H1 (cell line): Measurements from ENCODE around the gene ZMIZ1. TPM values are rescaled to one million over a fixed set of nuclear protein-coding genes. Genes with fewer than 3 reads are reported as not detected.

ENCODE experiments used
- CTCF ChIA-PET: fragments of 300-600 bp; sonication (Branson Sonifier 250); formaldehyde crosslinking; loops from one replicate; lab custom pipeline; 2021; ENCODE audit not compliant: partially characterized antibody; lab: Charles Lee
- POLR2A ChIA-PET: fragments of 300-600 bp; sonication (Branson Sonifier 250); formaldehyde crosslinking; loops from one replicate; lab custom pipeline; 2021; ENCODE audit warnings: inconsistent platforms; ENCODE audit not compliant: partially characterized antibody; lab: Charles Lee
- DNase-seq, 2 experiments: peaks; one replicate each; pipeline versions ENCODE4 v3.0.0 to v3.0.0-alpha.2; 2010 to 2022; ENCODE audit warnings: low spot score in 2 of 2, low read depth in 1 of 2, mixed read lengths in 1 of 2
- FAIRE-seq: peaks from 2 replicates; lab custom pipeline; 2011; peaks lifted over from hg19 to GRCh38; lab: Jason Lieb, UNC
- H2AFZ ChIP-seq: 2 replicates; pipeline ENCODE4 v1.8.1; 2012; ENCODE audit warnings: low read length, inconsistent platforms
- H2AK5ac ChIP-seq: 2 replicates; pipeline ENCODE4 v1.6.1; 2013; ENCODE audit warnings: low read depth, low read length
- H2BK120ac ChIP-seq: replicated peaks from 2 replicates; pipeline ENCODE3; 2013; ENCODE audit warnings: low read depth, low read length, inconsistent platforms
- H2BK12ac ChIP-seq: 2 replicates; pipeline ENCODE4 v1.6.1; 2013; ENCODE audit warnings: low read depth, low read length
- H2BK15ac ChIP-seq: 2 replicates; pipeline ENCODE4 v1.6.1; 2013; ENCODE audit warnings: low read length
- H2BK20ac ChIP-seq: 2 replicates; pipeline ENCODE4 v1.6.1; 2013; ENCODE audit warnings: low read length
- H2BK5ac ChIP-seq: 2 replicates; pipeline ENCODE4 v1.6.1; 2013; ENCODE audit warnings: low read depth, low read length
- H3K14ac ChIP-seq: 2 replicates; pipeline ENCODE4 v1.6.1; 2013; ENCODE audit warnings: inconsistent platforms; ENCODE audit not compliant: insufficient read length
- H3K18ac ChIP-seq: 2 replicates; pipeline ENCODE4 v1.6.1; 2013; ENCODE audit warnings: low read length; ENCODE audit errors: extremely low read depth
- H3K23ac ChIP-seq: 2 replicates; pipeline ENCODE4 v1.6.1; 2013; ENCODE audit warnings: inconsistent platforms; ENCODE audit not compliant: insufficient read length
- H3K23me2 ChIP-seq: 2 replicates; pipeline ENCODE4 v1.6.1; 2013; ENCODE audit warnings: low read depth, low read length
- H3K27ac ChIP-seq: 2 replicates; pipeline ENCODE4 v1.6.1; 2011; ENCODE audit warnings: low read depth, low read length, inconsistent platforms
- H3K27me3 ChIP-seq, 4 experiments: replicated peaks in 1 of 4; 1 replicate in 1 of 4; 2 replicates in 3 of 4; pipeline versions ENCODE4 v1.6.1 to v1.8.1; 2011 to 2013; ENCODE audit warnings: low read length in 3 of 4, mild to moderate bottlenecking in 3 of 4, inconsistent platforms in 2 of 4, mixed read lengths in 2 of 4, moderate library complexity in 1 of 4; ENCODE audit not compliant: control insufficient read depth in 3 of 4, insufficient read depth in 3 of 4; ENCODE audit errors: extremely low read depth in 1 of 4
- H3K36me3 ChIP-seq, 4 experiments: 2 replicates each; pipeline versions ENCODE4 v1.6.1 to v1.8.1; 2011 to 2013; ENCODE audit warnings: mild to moderate bottlenecking in 4 of 4, low read length in 3 of 4, moderate library complexity in 2 of 4, control low read depth in 1 of 4, inconsistent platforms in 1 of 4; ENCODE audit not compliant: insufficient read depth in 4 of 4, control insufficient read depth in 2 of 4
- H3K4ac ChIP-seq: replicated peaks from 2 replicates; pipeline ENCODE3; 2013; ENCODE audit warnings: low read length, low read depth, mixed read lengths, inconsistent platforms; ENCODE audit not compliant: insufficient read length
- H3K4me1 ChIP-seq, 4 experiments: replicated peaks in 1 of 4; 1 replicate in 1 of 4; 2 replicates in 3 of 4; pipeline versions ENCODE4 v1.6.1 to v1.8.1; 2011 to 2013; ENCODE audit warnings: low read length in 3 of 4, inconsistent platforms in 2 of 4, mixed read lengths in 1 of 4; ENCODE audit not compliant: insufficient read depth in 4 of 4, control insufficient read depth in 3 of 4
- H3K4me2 ChIP-seq, 2 experiments: 2 replicates each; pipeline versions ENCODE4 v1.6.1 to v1.8.1; 2011 to 2013; ENCODE audit warnings: low read depth in 2 of 2, low read length in 2 of 2, control low read depth in 1 of 2, inconsistent platforms in 1 of 2, mild to moderate bottlenecking in 1 of 2; ENCODE audit not compliant: insufficient read depth in 1 of 2
- H3K4me3 ChIP-seq, 4 experiments: fragments of 200-600, 300-600 bp in 1 of 4; sonication (generic), shearing (Covaris generic), sonication (Bioruptor Twin) in 1 of 4; 2 replicates each; pipeline versions ENCODE4 v1.5.1 to v1.8.1; 2011 to 2016; ENCODE audit warnings: low read length in 4 of 4, low read depth in 3 of 4, control low read depth in 2 of 4, inconsistent platforms in 2 of 4, mild to moderate bottlenecking in 2 of 4, mixed read lengths in 1 of 4, moderate library complexity in 1 of 4; ENCODE audit not compliant: insufficient read depth in 2 of 4; ENCODE audit errors: extremely low read depth in 1 of 4
- H3K56ac ChIP-seq: replicated peaks from 2 replicates; pipeline ENCODE3; 2013; ENCODE audit warnings: low read depth, mild to moderate bottlenecking, mixed read lengths, low read length, inconsistent platforms; ENCODE audit not compliant: insufficient read length
- H3K79me1 ChIP-seq: 2 replicates; pipeline ENCODE4 v1.6.1; 2013; ENCODE audit warnings: low read depth, low read length, control low read depth
- H3K79me2 ChIP-seq, 2 experiments: 2 replicates each; pipeline versions ENCODE4 v1.6.1 to v1.8.1; 2012 to 2013; ENCODE audit warnings: low read length in 2 of 2, mild to moderate bottlenecking in 2 of 2, inconsistent platforms in 1 of 2; ENCODE audit not compliant: insufficient read depth in 2 of 2, control insufficient read depth in 1 of 2
- H3K9ac ChIP-seq, 4 experiments: replicated peaks in 1 of 4; 1 replicate in 1 of 4; 2 replicates in 3 of 4; pipeline versions ENCODE4 v1.6.1 to v1.8.1; 2011 to 2013; ENCODE audit warnings: low read depth in 3 of 4, low read length in 3 of 4, control low read depth in 2 of 4, mild to moderate bottlenecking in 2 of 4, moderate library complexity in 2 of 4, inconsistent platforms in 1 of 4; ENCODE audit errors: extremely low read depth in 1 of 4
- H3K9me3 ChIP-seq, 2 experiments: 2 replicates each; pipeline versions ENCODE4 v1.6.1 to v1.8.1; 2012 to 2013; ENCODE audit warnings: mild to moderate bottlenecking in 2 of 2, moderate library complexity in 2 of 2, control low read depth in 1 of 2, inconsistent platforms in 1 of 2, low read depth in 1 of 2, low read length in 1 of 2, mixed read lengths in 1 of 2; ENCODE audit not compliant: insufficient read depth in 2 of 2
- H4K20me1 ChIP-seq, 2 experiments: replicated peaks in 1 of 2; 2 replicates each; pipeline versions ENCODE3 to v1.8.1; 2011 to 2013; ENCODE audit warnings: inconsistent platforms in 2 of 2, low read length in 2 of 2, mild to moderate bottlenecking in 1 of 2; ENCODE audit not compliant: insufficient read depth in 2 of 2, control insufficient read depth in 1 of 2
- H4K5ac ChIP-seq: 2 replicates; pipeline ENCODE4 v1.6.1; 2013; ENCODE audit warnings: low read length, low read depth, mixed read lengths, inconsistent platforms; ENCODE audit not compliant: insufficient read length
- H4K8ac ChIP-seq: 2 replicates; pipeline ENCODE4 v1.8.0; 2013; ENCODE audit warnings: mild to moderate bottlenecking, moderate library complexity, low read length, inconsistent platforms; ENCODE audit not compliant: insufficient read depth; ENCODE audit errors: extremely low read depth
- H4K91ac ChIP-seq: replicated peaks from 2 replicates; pipeline ENCODE3; 2013; ENCODE audit warnings: low read length, mixed read lengths, inconsistent platforms; ENCODE audit not compliant: insufficient read length
- CREB1 ChIP-seq: IDR thresholded peaks from 2 replicates; pipeline ENCODE4 v1.6.1; 2012; ENCODE audit warnings: inconsistent platforms
- FOSL1 ChIP-seq: IDR thresholded peaks from 2 replicates; pipeline ENCODE4 v1.6.1; 2011; ENCODE audit warnings: mild to moderate bottlenecking, low read depth, low read length, moderate library complexity; ENCODE audit not compliant: insufficient read depth
- SAP30 ChIP-seq: fragments of 300-600 bp; sonication (generic); IDR thresholded peaks from 2 replicates; pipeline ENCODE4 v1.7.1; 2012; ENCODE audit warnings: low read length, moderate library complexity, mild to moderate bottlenecking, inconsistent platforms; ENCODE audit not compliant: insufficient read depth, insufficient replicate concordance
- WGBS, 2 experiments: shearing (Covaris generic) in 1 of 2; methylation state at CpG; one replicate each; pipeline versions ENCODE4 v1.1.6 to v1.1.7; 2013 to 2015; ENCODE audit warnings: low lambda C conversion rate in 2 of 2, mixed read lengths in 2 of 2, inconsistent platforms in 1 of 2, low coverage in 1 of 2, missing lambda C conversion rate in 1 of 2; ENCODE audit not compliant: insufficient replicate concordance in 2 of 2, insufficient coverage in 1 of 2, insufficient read length in 1 of 2; ENCODE audit errors: extremely low coverage in 1 of 2, missing lambda C conversion rate in 1 of 2; 5-methylcytosine and 5-hydroxymethylcytosine counted together
- polyA plus RNA-seq, 7 experiments: library from polyadenylated mRNA; depleted of rRNA in 3 of 7; stranded (reverse) in 5 of 7; unstranded in 2 of 7; fragments of >200 nt in 5 of 7; fragments of 200-250 nt in 2 of 7; gene quantifications; 1 replicate in 5 of 7; 2 replicates in 1 of 7; 4 replicates in 1 of 7; pipeline versions ENCODE4 v1.2.1 to v1.2.3, GENCODE V29; 2011 to 2013; ENCODE audit warnings: missing spikeins in 2 of 7, mixed read lengths in 2 of 7
- total RNA-seq: library from RNA; stranded (reverse); fragmentation: NEBNext Ultra II Directional; extraction: Animal tissue kit (Norgen Biotek cat#: 25700); gene quantifications from 2 replicates; pipeline ENCODE4 v1.2.1, GENCODE V29; 2021

ZMIZ1 gene
- total and polyA plus RNA-seq, 2 of the 8 experiments (the other 6 are each of a cell fraction or from before 2014, with no cell fraction given), result 8.1 to 28.0 TPM

- H2BK15ac ChIP-seq, result peak overlapping the region; percentile 29; the same call in 1 of the 2 replicates
- no peak overlapping the region for H3K4ac ChIP-seq
- H2AFZ ChIP-seq, result no peak overlapping the region
- no peaks in the 10 kb centered on the region for H3K27me3 ChIP-seq
- WGBS, 2 experiments, result 85% methylated on average over 18 of the region's 18 CpGs; no CpG with 5 or more reads in 1 of the 2 experiments
- no peak overlapping the region for H3K9ac ChIP-seq
- no peaks in the 10 kb centered on the region for H3K79me2 ChIP-seq
- FAIRE-seq (no peak), DNase-seq (no peak)
- H3K14ac ChIP-seq, result no peak overlapping the region
- H2BK5ac ChIP-seq, result no peak overlapping the region
- no peak overlapping the region for H2AK5ac ChIP-seq
- TF ChIP-seq FOSL1 (no peak), SAP30 (no peak), CREB1 (no peak)
- H3K4me3 ChIP-seq, result no peak overlapping the region
- H3K9me3 ChIP-seq, result no peaks in the 10 kb centered on the region
- H3K18ac ChIP-seq, result no peak overlapping the region
- H4K5ac ChIP-seq, result no peak overlapping the region
- ChIA-PET CTCF (interaction anchor here (0.6 to 0.8 kb wide), 2 partner anchors 104 to 169 kb away, joined by 3 to 6 read pairs; no protein-coding TSS in a partner anchor), POLR2A (no interaction called here)
- no peak overlapping the region for H3K27ac ChIP-seq
- peaks cover 4% of the 10 kb centered on the region; the same call in 1 of the 2 replicates for H3K23me2 ChIP-seq
- H3K36me3 ChIP-seq, result no peaks in the 10 kb centered on the region
- no peak overlapping the region for H3K4me2 ChIP-seq
- H4K8ac ChIP-seq, result no peak overlapping the region
- H3K23ac ChIP-seq, result no peak overlapping the region
- H2BK20ac ChIP-seq, result no peak overlapping the region
- H4K20me1 ChIP-seq, result peaks cover 0 to 2% of the 10 kb centered on the region in 2 experiments
- no peaks in the 10 kb centered on the region for H3K79me1 ChIP-seq
- no peak overlapping the region for H4K91ac ChIP-seq
- peaks cover 0 to 6% (median 2%) of the 10 kb centered on the region in 4 experiments; a peak in 3 of 7 replicates for H3K4me1 ChIP-seq
- H2BK12ac ChIP-seq, result peak overlapping the region; percentile 68; the same call in 1 of the 2 replicates
- no peak overlapping the region for H2BK120ac ChIP-seq
- H3K56ac ChIP-seq, result no peak overlapping the region
Observed at GRCh38 chr10:79027147-79028055, 41.4 kb upstream of the ZMIZ1 start.
